ENCODE measurements around the gene LINC00305. TPM values are rescaled to one million over a fixed set of nuclear protein-coding genes. Genes with fewer than 3 reads are reported as not detected.

LINC00305 gene
- total and polyA plus RNA-seq, 9 donors, result not detected

- no peak for DNase-seq
Measured at GRCh38 chr18:64167408-64167925, 18.6 kb upstream of the LINC00305 start.

GRCh38 chr18:64165906-64166305, 17.0 kb upstream of the LINC00305 start:
- Histone ChIP-seq H3K27ac (ENCODE audit: low read length) (no peak overlapping the region), H3K36me3 (ENCODE audit: control insufficient read depth, insufficient read depth, low read length) (no peaks in the 10 kb centered on the region), H3K27me3 (ENCODE audit: control insufficient read depth, insufficient read depth, low read length) (no peaks in the 10 kb centered on the region), H3K9me3 (replicated peaks; ENCODE audit: control insufficient read depth, low read depth, low read length) (no peaks in the 10 kb centered on the region), H3K4me1 (ENCODE audit: control insufficient read depth, insufficient read depth, low read length) (no peaks in the 10 kb centered on the region), H3K4me3 (ENCODE audit: low read length) (no peak overlapping the region)
- no CpG with 5 or more reads among the region's 2 CpGs for WGBS (ENCODE audit: insufficient coverage)
- DNase-seq, result peak; percentile 40

More at GRCh38 chr18:64167408-64167925, 18.6 kb upstream of the LINC00305 start:
- Histone ChIP-seq H3K4me3 (ENCODE audit: low read length) (no peak overlapping the region), H3K27ac (ENCODE audit: low read length) (no peak overlapping the region), H3K9me3 (replicated peaks; ENCODE audit: control insufficient read depth, low read depth, low read length) (no peaks in the 10 kb centered on the region), H3K27me3 (ENCODE audit: control insufficient read depth, insufficient read depth, low read length) (no peaks in the 10 kb centered on the region), H3K36me3 (ENCODE audit: control insufficient read depth, insufficient read depth, low read length) (no peaks in the 10 kb centered on the region), H3K4me1 (ENCODE audit: control insufficient read depth, insufficient read depth, low read length) (no peaks in the 10 kb centered on the region)

GRCh38 chr18:64164883-64165282, 16.0 kb upstream of the LINC00305 start:
- Histone ChIP-seq H3K36me3 (ENCODE audit: control insufficient read depth, insufficient read depth, low read length) (no peaks in the 10 kb centered on the region), H3K4me3 (ENCODE audit: low read length) (no peak overlapping the region), H3K27me3 (ENCODE audit: control insufficient read depth, insufficient read depth, low read length) (no peaks in the 10 kb centered on the region), H3K4me1 (ENCODE audit: control insufficient read depth, insufficient read depth, low read length) (no peaks in the 10 kb centered on the region), H3K9me3 (replicated peaks; ENCODE audit: control insufficient read depth, low read depth, low read length) (no peaks in the 10 kb centered on the region), H3K27ac (ENCODE audit: low read length) (no peak overlapping the region)
- DNase-seq, result no peak
- 100% methylated on average over 2 of the region's 4 CpGs for WGBS (ENCODE audit: insufficient coverage)

GRCh38 chr18:64149916-64150438, 1.1 kb upstream of the LINC00305 start:
- WGBS (ENCODE audit: insufficient coverage), result 70% methylated on average over 6 of the region's 11 CpGs
- Histone ChIP-seq H3K4me3 (ENCODE audit: low read length) (no peak overlapping the region), H3K4me1 (ENCODE audit: control insufficient read depth, insufficient read depth, low read length) (no peaks in the 10 kb centered on the region), H3K36me3 (ENCODE audit: control insufficient read depth, insufficient read depth, low read length) (no peaks in the 10 kb centered on the region), H3K27ac (ENCODE audit: low read length) (no peak overlapping the region), H3K27me3 (ENCODE audit: control insufficient read depth, insufficient read depth, low read length) (no peaks in the 10 kb centered on the region), H3K9me3 (replicated peaks; ENCODE audit: control insufficient read depth, low read depth, low read length) (no peaks in the 10 kb centered on the region)
- no peak for DNase-seq

GRCh38 chr18:64142904-64143303, 6.0 kb downstream of the LINC00305 start:
- H3K4me3 ChIP-seq (ENCODE audit: low read length), result no peak overlapping the region
- H3K27me3 ChIP-seq (ENCODE audit: control insufficient read depth, insufficient read depth, low read length), result no peaks in the 10 kb centered on the region
- H3K9me3 ChIP-seq (replicated peaks; ENCODE audit: control insufficient read depth, low read depth, low read length), result no peaks in the 10 kb centered on the region
- no peak overlapping the region for H3K27ac ChIP-seq (ENCODE audit: low read length)
- no CpG with 5 or more reads among the region's 1 CpG for WGBS (ENCODE audit: insufficient coverage)
- no peaks in the 10 kb centered on the region for H3K36me3 ChIP-seq (ENCODE audit: control insufficient read depth, insufficient read depth, low read length)
- no peak for DNase-seq
- no peaks in the 10 kb centered on the region for H3K4me1 ChIP-seq (ENCODE audit: control insufficient read depth, insufficient read depth, low read length)

GRCh38 chr18:64137914-64138313, 11.0 kb downstream of the LINC00305 start:
- H3K4me1 ChIP-seq (ENCODE audit: control insufficient read depth, insufficient read depth, low read length), result no peaks in the 10 kb centered on the region
- no peaks in the 10 kb centered on the region for H3K9me3 ChIP-seq (replicated peaks; ENCODE audit: control insufficient read depth, low read depth, low read length)
- no peak overlapping the region for H3K4me3 ChIP-seq (ENCODE audit: low read length)
- WGBS (ENCODE audit: insufficient coverage), result no CpG with 5 or more reads among the region's 1 CpG
- DNase-seq, result no peak
- no peaks in the 10 kb centered on the region for H3K27me3 ChIP-seq (ENCODE audit: control insufficient read depth, insufficient read depth, low read length)
- H3K36me3 ChIP-seq (ENCODE audit: control insufficient read depth, insufficient read depth, low read length), result no peaks in the 10 kb centered on the region
- H3K27ac ChIP-seq (ENCODE audit: low read length), result no peak overlapping the region

GRCh38 chr18:64134044-64134747, 14.7 kb downstream of the LINC00305 start:
- Histone ChIP-seq H3K36me3 (ENCODE audit: control insufficient read depth, insufficient read depth, low read length) (no peaks in the 10 kb centered on the region), H3K4me1 (ENCODE audit: control insufficient read depth, insufficient read depth, low read length) (peaks cover 2% of the 10 kb centered on the region), H3K9me3 (replicated peaks; ENCODE audit: control insufficient read depth, low read depth, low read length) (no peaks in the 10 kb centered on the region), H3K4me3 (ENCODE audit: low read length) (no peak overlapping the region), H3K27ac (ENCODE audit: low read length) (no peak overlapping the region), H3K27me3 (ENCODE audit: control insufficient read depth, insufficient read depth, low read length) (no peaks in the 10 kb centered on the region)
- no peak for DNase-seq
- no CpG with 5 or more reads among the region's 6 CpGs for WGBS (ENCODE audit: insufficient coverage)

GRCh38 chr18:64132871-64133270, 16.0 kb downstream of the LINC00305 start:
- no peaks in the 10 kb centered on the region for H3K9me3 ChIP-seq (replicated peaks; ENCODE audit: control insufficient read depth, low read depth, low read length)
- peaks cover 2% of the 10 kb centered on the region for H3K4me1 ChIP-seq (ENCODE audit: control insufficient read depth, insufficient read depth, low read length)
- no peak overlapping the region for H3K4me3 ChIP-seq (ENCODE audit: low read length)
- no peak overlapping the region for H3K27ac ChIP-seq (ENCODE audit: low read length)
- no peaks in the 10 kb centered on the region for H3K27me3 ChIP-seq (ENCODE audit: control insufficient read depth, insufficient read depth, low read length)
- H3K36me3 ChIP-seq (ENCODE audit: control insufficient read depth, insufficient read depth, low read length), result no peaks in the 10 kb centered on the region
- 73% methylated on average over 2 of the region's 2 CpGs for WGBS (ENCODE audit: insufficient coverage)
- DNase-seq, result no peak

- no peaks in the 10 kb centered on the region for H3K27me3 ChIP-seq (ENCODE audit: control insufficient read depth, insufficient read depth, low read length)
- no peak overlapping the region for H3K27ac ChIP-seq (ENCODE audit: low read length)
- 100% methylated on average over 1 of the region's 2 CpGs for WGBS (ENCODE audit: insufficient coverage)
- no peaks in the 10 kb centered on the region for H3K9me3 ChIP-seq (replicated peaks; ENCODE audit: control insufficient read depth, low read depth, low read length)
- peaks cover 2% of the 10 kb centered on the region for H3K4me1 ChIP-seq (ENCODE audit: control insufficient read depth, insufficient read depth, low read length)
- no peaks in the 10 kb centered on the region for H3K36me3 ChIP-seq (ENCODE audit: control insufficient read depth, insufficient read depth, low read length)
- H3K4me3 ChIP-seq (ENCODE audit: low read length), result no peak overlapping the region
- no peak for DNase-seq
Measured at GRCh38 chr18:64131314-64131713, 17.6 kb downstream of the LINC00305 start.

- Histone ChIP-seq H3K4me1 (ENCODE audit: control insufficient read depth, insufficient read depth, low read length) (no peaks in the 10 kb centered on the region), H3K27me3 (ENCODE audit: control insufficient read depth, insufficient read depth, low read length) (no peaks in the 10 kb centered on the region), H3K9me3 (replicated peaks; ENCODE audit: control insufficient read depth, low read depth, low read length) (no peaks in the 10 kb centered on the region), H3K27ac (ENCODE audit: low read length) (no peak overlapping the region), H3K36me3 (ENCODE audit: control insufficient read depth, insufficient read depth, low read length) (no peaks in the 10 kb centered on the region), H3K4me3 (ENCODE audit: low read length) (no peak overlapping the region)
- no peak for DNase-seq
- 80% methylated on average over 2 of the region's 2 CpGs for WGBS (ENCODE audit: insufficient coverage)
Measured at GRCh38 chr18:64127172-64127571, 21.7 kb downstream of the LINC00305 start.

Measured in muscle of leg (tissue), 11 donors.